GM13976 (cell line): ENCODE results near the gene MEGF11.

Source experiments
- DNase-seq: peaks from one replicate; pipeline ENCODE4 v3.0.0; 2012; ENCODE audit warnings: low spot score
- CTCF ChIP-seq: IDR thresholded peaks from 2 replicates; pipeline ENCODE4 v1.5.1; 2012; ENCODE audit warnings: borderline replicate concordance, mild to moderate bottlenecking; ENCODE audit not compliant: insufficient read depth; ENCODE audit errors: extremely low read depth, missing control alignments, control extremely low read depth
- in situ Hi-C: fragments of 300-500 bp; cut with MboI; formaldehyde crosslinking; loops from one replicate; pipeline ENCODE4 v1.12.0; 2022; ENCODE audit warnings: low sequenced_read_pairs, mixed read lengths, inconsistent platforms; ENCODE audit not compliant: unreplicated experiment

MEGF11 gene

GRCh38 chr15:66138892-66139590 lies 114.5 kb downstream of the MEGF11 start:
- in situ Hi-C loops: no loop called here
- no peak for TF ChIP-seq CTCF
- DNase-seq: no peak

GRCh38 chr15:66138096-66138783 lies 115.3 kb downstream of the MEGF11 start:
- TF ChIP-seq CTCF: no peak
- DNase-seq: no peak

GRCh38 chr15:66136948-66137347 lies 116.6 kb downstream of the MEGF11 start:
- no peak for DNase-seq
- TF ChIP-seq CTCF: no peak
- in situ Hi-C loops: no loop called here

More at GRCh38 chr15:66138096-66138783, 115.3 kb downstream of the MEGF11 start:
- in situ Hi-C loops: no loop called here

GRCh38 chr15:66135664-66136063 lies 117.9 kb downstream of the MEGF11 start:
- no peak for DNase-seq
- TF ChIP-seq CTCF: no peak
- in situ Hi-C loops: no loop called here

- DNase-seq: no peak
- no peak for TF ChIP-seq CTCF
- in situ Hi-C loops: no loop called here
Observed at GRCh38 chr15:66134284-66134683, 119.3 kb downstream of the MEGF11 start.

- in situ Hi-C loops: no loop called here
- DNase-seq: no peak
Observed at GRCh38 chr15:66133247-66133885, 120.2 kb downstream of the MEGF11 start.

More at GRCh38 chr15:66133247-66133885, 120.2 kb downstream of the MEGF11 start:
- no peak for TF ChIP-seq CTCF
